K562 (cell line): ENCODE results near the gene CACNA1C. TPM values are rescaled to one million over a fixed set of nuclear protein-coding genes. Genes with fewer than 3 reads are reported as not detected.

Experiments used
- ATAC-seq: fragments of 200-7000 bp; cut with Tn5 transposase; 3 replicates; pipeline ENCODE4 v1.9.1; 2020; ENCODE audit warnings: moderate library complexity
- BruUV-seq: library from RNA; stranded (reverse); fragments of 400-500 nt; replicated peaks from 2 replicates; lab custom pipeline; 2021; lab: Mats Ljungman, UMichigan
- CTCF ChIA-PET: fragments of 300-600 bp; formaldehyde crosslinking; extraction: SDS; loops from one replicate; lab custom pipeline; 2021; ENCODE audit warnings: low intra/inter-chr PET ratio; lab: Yijun Ruan, JAX
- POLR2A ChIA-PET: fragments of 300-600, 350-650 bp; sonication (Branson Sonifier 250); formaldehyde crosslinking; extraction: SDS; loops from one replicate; lab custom pipeline; 2021; ENCODE audit warnings: antibody characterized with exemption, inconsistent platforms; lab: Yijun Ruan, JAX
- DNase-seq, 4 experiments: peaks; one replicate each; pipeline versions ENCODE4 v3.0.0 to v3.0.0-alpha.2; 2011 to 2018; ENCODE audit warnings: low spot score in 3 of 4, mixed read lengths in 3 of 4; ENCODE audit errors: extremely low read depth in 1 of 4
- FAIRE-seq: peaks from 2 replicates; lab custom pipeline; 2011; peaks lifted over from hg19 to GRCh38; lab: Jason Lieb, UNC
- H2AFZ ChIP-seq: 2 replicates; pipeline ENCODE4 v1.6.0; 2011; ENCODE audit warnings: low read depth, low read length, control low read depth, inconsistent platforms
- H3K27ac ChIP-seq: fragments of 200-600 bp; 3 replicates; pipeline ENCODE4 v1.8.0; 2011; ENCODE audit warnings: low read depth, mild to moderate bottlenecking, control low read depth, inconsistent platforms, low read length, moderate library complexity, mixed read lengths; ENCODE audit errors: extremely low read depth
- H3K27me3 ChIP-seq, 2 experiments: fragments of 300-600 bp in 1 of 2; 2 replicates in 1 of 2; 3 replicates in 1 of 2; pipeline versions ENCODE4 v1.6.0 to v1.8.0; 2011; ENCODE audit warnings: inconsistent platforms in 2 of 2, low read length in 2 of 2, mild to moderate bottlenecking in 1 of 2, mixed read lengths in 1 of 2, moderate library complexity in 1 of 2; ENCODE audit not compliant: control insufficient read depth in 2 of 2, insufficient read depth in 2 of 2
- H3K36me3 ChIP-seq: fragments of 300-600 bp; 3 replicates; pipeline ENCODE4 v1.8.0; 2011; ENCODE audit warnings: mild to moderate bottlenecking, low read length, inconsistent platforms; ENCODE audit not compliant: control insufficient read depth, insufficient read depth
- H3K4me1 ChIP-seq, 2 experiments: fragments of 200-600 bp in 1 of 2; replicated peaks in 1 of 2; 2 replicates in 1 of 2; 3 replicates in 1 of 2; pipeline versions ENCODE4 v1.5.1 to v1.8.0; 2011; ENCODE audit warnings: inconsistent platforms in 2 of 2, low read length in 2 of 2, mild to moderate bottlenecking in 1 of 2, mixed read lengths in 1 of 2, moderate library complexity in 1 of 2; ENCODE audit not compliant: control insufficient read depth in 2 of 2, insufficient read depth in 2 of 2
- H3K4me2 ChIP-seq: 2 replicates; pipeline ENCODE4 v1.6.1; 2011; ENCODE audit warnings: low read length, control low read depth, inconsistent platforms, mixed read lengths; ENCODE audit not compliant: insufficient read depth
- H3K4me3 ChIP-seq: fragments of 200-600 bp; sonication (generic), shearing (Covaris generic); 2 replicates; pipeline ENCODE4 v1.5.1; 2016; ENCODE audit warnings: control low read depth, inconsistent platforms
- H3K79me2 ChIP-seq: fragments of 200-600 bp; 3 replicates; pipeline ENCODE4 v1.8.0; 2011; ENCODE audit warnings: low read length, inconsistent platforms; ENCODE audit not compliant: control insufficient read depth, insufficient read depth
- H3K9ac ChIP-seq, 2 experiments: 2 replicates each; pipeline versions ENCODE4 v1.6.0 to v1.6.1; 2011; ENCODE audit warnings: low read depth in 2 of 2, low read length in 2 of 2, control low read depth in 1 of 2, inconsistent platforms in 1 of 2, mild to moderate bottlenecking in 1 of 2, mixed read lengths in 1 of 2; ENCODE audit not compliant: insufficient read depth in 1 of 2
- H3K9me1 ChIP-seq: one replicate; pipeline ENCODE4 v1.6.0; 2011; ENCODE audit warnings: inconsistent platforms, mild to moderate bottlenecking, low read length, moderate library complexity; ENCODE audit not compliant: control insufficient read depth, insufficient read depth
- H3K9me3 ChIP-seq: replicated peaks from 2 replicates; pipeline ENCODE4 v1.5.1; 2011; ENCODE audit warnings: low read depth, low read length, inconsistent platforms; ENCODE audit not compliant: control insufficient read depth, insufficient read depth
- H4K20me1 ChIP-seq: replicated peaks from 2 replicates; pipeline ENCODE4 v1.6.1; 2011; ENCODE audit warnings: low read length, inconsistent platforms, mixed read lengths; ENCODE audit not compliant: control insufficient read depth, insufficient read depth
- ESRRB ChIP-seq: fragments of 250-450 bp; sonication (Bioruptor Pico); IDR thresholded peaks from 2 replicates; pipeline ENCODE4 v1.5.0; 2020; ENCODE audit warnings: mild to moderate bottlenecking, moderate library complexity, borderline replicate concordance
- NFRKB ChIP-seq: fragments of 450-650 bp; IDR thresholded peaks from 2 replicates; pipeline ENCODE4 v1.6.1; 2016; ENCODE audit warnings: low read depth
- TFAP4 ChIP-seq: sonication (generic); formaldehyde crosslinking; IDR thresholded peaks from 2 replicates; pipeline ENCODE4 v1.8.0; 2022; ENCODE audit warnings: missing genetic modification reagents, mild to moderate bottlenecking, moderate library complexity, borderline replicate concordance
- ZNF224 ChIP-seq: sonication (generic); formaldehyde crosslinking; IDR thresholded peaks from 2 replicates; pipeline ENCODE4 v1.8.0; 2022; ENCODE audit warnings: mild to moderate bottlenecking, missing genetic modification reagents
- ZNF609 ChIP-seq: sonication (generic); formaldehyde crosslinking; IDR thresholded peaks from 2 replicates; pipeline ENCODE4 v1.8.1; 2023; ENCODE audit warnings: missing genetic modification reagents, mild to moderate bottlenecking, borderline replicate concordance
- WGBS: fragments of 100-300 bp; shearing (Covaris generic); methylation state at CpG from one replicate; pipeline ENCODE4 v1.1.6; 2016; ENCODE audit warnings: low coverage, mixed read lengths; ENCODE audit not compliant: insufficient coverage; ENCODE audit errors: missing lambda C conversion rate; 5-methylcytosine and 5-hydroxymethylcytosine counted together
- in situ Hi-C: fragments of 300-500 bp; cut with MboI; formaldehyde crosslinking; loops from 4 replicates; pipeline ENCODE4 v1.15.0; 2018; ENCODE audit warnings: inconsistent platforms, mixed read lengths
- intact Hi-C: fragments of 100-400 bp; cut with micrococcal nuclease; formaldehyde crosslinking; loops from 2 replicates; pipeline ENCODE4 v1.14.2; 2022
- polyA plus RNA-seq, 8 experiments: library from polyadenylated mRNA; depleted of rRNA in 4 of 8; stranded (reverse) in 5 of 8; unstranded in 3 of 8; fragments of >200 nt; fragmentation: Nextera tagmentation in 2 of 8; fragmentation: Illumina TruSeq in 1 of 8; extraction: Ambion mirVana in 2 of 8; extraction: Trizol in 1 of 8; gene quantifications; 2 replicates each; pipeline versions ENCODE4 v1.2.1 to v1.2.3, GENCODE V29; 2011 to 2014; ENCODE audit warnings: inconsistent platforms in 1 of 8, missing spikeins in 1 of 8
- total RNA-seq, 7 experiments: library from RNA; depleted of rRNA in 6 of 7; stranded (reverse); fragments of >200 nt in 6 of 7; fragmentation: Illumina TruSeq in 2 of 7; extraction: Trizol in 2 of 7; gene quantifications; 2 replicates each; pipeline versions ENCODE4 v1.2.1 to v1.2.3, GENCODE V29; 2011 to 2021; ENCODE audit warnings: low replicate concordance in 1 of 7
- TF ChIP-seq, protein P1 (sequence below): fragments of 200-400 bp; formaldehyde crosslinking; IDR thresholded peaks from 2 replicates; pipeline ENCODE4 v1.6.1; 2017; ENCODE audit warnings: mild to moderate bottlenecking, low read depth, low read length, moderate library complexity
- TF ChIP-seq, protein P2 (sequence below): fragments of 250-450 bp; sonication (Bioruptor Pico); IDR thresholded peaks from 2 replicates; pipeline ENCODE4 v1.8.0; 2022; ENCODE audit warnings: moderate library complexity, mild to moderate bottlenecking, inconsistent platforms

CACNA1C gene
- total and polyA plus RNA-seq, 9 of the 15 experiments (the other 6 are each of a cell fraction or from before 2014, with no cell fraction given), result not detected

GRCh38 chr12:2185751-2186341, 133.1 kb downstream of the CACNA1C start:
- no TSS peak for BruUV-seq
- no peak overlapping the region for H3K4me2 ChIP-seq
- H3K27me3 ChIP-seq, result peaks cover 3 to 41% of the 10 kb centered on the region in 2 experiments; a peak in 2 of 5 replicates
- DNase-seq (no peak), FAIRE-seq (no peak), ATAC-seq (no peak)
- TF ChIP-seq, protein P1, sequence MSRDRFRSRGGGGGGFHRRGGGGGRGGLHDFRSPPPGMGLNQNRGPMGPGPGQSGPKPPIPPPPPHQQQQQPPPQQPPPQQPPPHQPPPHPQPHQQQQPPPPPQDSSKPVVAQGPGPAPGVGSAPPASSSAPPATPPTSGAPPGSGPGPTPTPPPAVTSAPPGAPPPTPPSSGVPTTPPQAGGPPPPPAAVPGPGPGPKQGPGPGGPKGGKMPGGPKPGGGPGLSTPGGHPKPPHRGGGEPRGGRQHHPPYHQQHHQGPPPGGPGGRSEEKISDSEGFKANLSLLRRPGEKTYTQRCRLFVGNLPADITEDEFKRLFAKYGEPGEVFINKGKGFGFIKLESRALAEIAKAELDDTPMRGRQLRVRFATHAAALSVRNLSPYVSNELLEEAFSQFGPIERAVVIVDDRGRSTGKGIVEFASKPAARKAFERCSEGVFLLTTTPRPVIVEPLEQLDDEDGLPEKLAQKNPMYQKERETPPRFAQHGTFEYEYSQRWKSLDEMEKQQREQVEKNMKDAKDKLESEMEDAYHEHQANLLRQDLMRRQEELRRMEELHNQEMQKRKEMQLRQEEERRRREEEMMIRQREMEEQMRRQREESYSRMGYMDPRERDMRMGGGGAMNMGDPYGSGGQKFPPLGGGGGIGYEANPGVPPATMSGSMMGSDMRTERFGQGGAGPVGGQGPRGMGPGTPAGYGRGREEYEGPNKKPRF, result no peak
- no peak for TF ChIP-seq ZNF224 (CRISPR knock-in tag)
- no peak for TF ChIP-seq NFRKB
- TF ChIP-seq, protein P2, sequence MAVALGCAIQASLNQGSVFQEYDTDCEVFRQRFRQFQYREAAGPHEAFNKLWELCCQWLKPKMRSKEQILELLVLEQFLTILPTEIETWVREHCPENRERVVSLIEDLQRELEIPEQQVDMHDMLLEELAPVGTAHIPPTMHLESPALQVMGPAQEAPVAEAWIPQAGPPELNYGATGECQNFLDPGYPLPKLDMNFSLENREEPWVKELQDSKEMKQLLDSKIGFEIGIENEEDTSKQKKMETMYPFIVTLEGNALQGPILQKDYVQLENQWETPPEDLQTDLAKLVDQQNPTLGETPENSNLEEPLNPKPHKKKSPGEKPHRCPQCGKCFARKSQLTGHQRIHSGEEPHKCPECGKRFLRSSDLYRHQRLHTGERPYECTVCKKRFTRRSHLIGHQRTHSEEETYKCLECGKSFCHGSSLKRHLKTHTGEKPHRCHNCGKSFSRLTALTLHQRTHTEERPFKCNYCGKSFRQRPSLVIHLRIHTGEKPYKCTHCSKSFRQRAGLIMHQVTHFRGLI, result no peak
- TF ChIP-seq ZNF609 (CRISPR knock-in tag), result no peak
- no peak for TF ChIP-seq TFAP4 (CRISPR knock-in tag)
- TF ChIP-seq ESRRB (CRISPR knock-in tag), result no peak
- H3K79me2 ChIP-seq, result no peaks in the 10 kb centered on the region
- H2AFZ ChIP-seq, result no peak overlapping the region
- in situ Hi-C loops (no loop called here), intact Hi-C loops (no loop called here)
- H4K20me1 ChIP-seq, result no peaks in the 10 kb centered on the region
- H3K9ac ChIP-seq, result no peak overlapping the region
- no peaks in the 10 kb centered on the region for H3K36me3 ChIP-seq
- no peak overlapping the region for H3K27ac ChIP-seq
- no peaks in the 10 kb centered on the region for H3K9me3 ChIP-seq
- H3K9me1 ChIP-seq, result no peaks in the 10 kb centered on the region
- ChIA-PET POLR2A (no interaction called here), CTCF (no interaction called here)
- no peak overlapping the region for H3K4me3 ChIP-seq
- no peaks in the 10 kb centered on the region for H3K4me1 ChIP-seq
- under 1% methylated on average over 20 of the region's 21 CpGs for WGBS
